Nephron (organoid): Measurements from ENCODE around the gene STPG2.
A peak's percentile ranks its signal among the peaks of the same experiment; 100 is the strongest.
"Not testable (repeated sequence)": the region's sequence is repeated elsewhere in the genome, so short reads cannot be mapped to it uniquely, and the experiment has no call there.

Experiments used
- H3K27ac Mint-ChIP-seq, 3 experiments: 2 replicates each; pipeline ENCODE4 v1.8.0; 2020; ENCODE audit warnings: mixed read lengths in 3 of 3, mild to moderate bottlenecking in 2 of 3, moderate library complexity in 1 of 3
- H3K27me3 Mint-ChIP-seq: 2 replicates; pipeline ENCODE4 v1.8.0; 2021; ENCODE audit warnings: low read depth, mild to moderate bottlenecking, moderate library complexity, mixed read lengths
- H3K36me3 Mint-ChIP-seq: 2 replicates; pipeline ENCODE4 v1.8.0; 2020; ENCODE audit warnings: low read depth, mixed read lengths
- H3K4me1 Mint-ChIP-seq: 2 replicates; pipeline ENCODE4 v1.8.0; 2020; ENCODE audit warnings: mixed read lengths
- H3K4me3 Mint-ChIP-seq, 3 experiments: 2 replicates each; pipeline ENCODE4 v1.8.0; 2020; ENCODE audit warnings: mild to moderate bottlenecking in 3 of 3, mixed read lengths in 3 of 3, moderate library complexity in 2 of 3
- H3K9me3 Mint-ChIP-seq: 2 replicates; pipeline ENCODE4 v1.8.0; 2020; ENCODE audit warnings: mixed read lengths
- CTCF ChIP-seq, 3 experiments: fragments of 200-600 bp; sonication (generic); IDR thresholded peaks; one replicate each; pipeline ENCODE4 v1.5.0; 2021; ENCODE audit warnings: antibody characterized with exemption in 3 of 3; ENCODE audit not compliant: unreplicated experiment in 3 of 3

The STPG2 gene

DNA sequence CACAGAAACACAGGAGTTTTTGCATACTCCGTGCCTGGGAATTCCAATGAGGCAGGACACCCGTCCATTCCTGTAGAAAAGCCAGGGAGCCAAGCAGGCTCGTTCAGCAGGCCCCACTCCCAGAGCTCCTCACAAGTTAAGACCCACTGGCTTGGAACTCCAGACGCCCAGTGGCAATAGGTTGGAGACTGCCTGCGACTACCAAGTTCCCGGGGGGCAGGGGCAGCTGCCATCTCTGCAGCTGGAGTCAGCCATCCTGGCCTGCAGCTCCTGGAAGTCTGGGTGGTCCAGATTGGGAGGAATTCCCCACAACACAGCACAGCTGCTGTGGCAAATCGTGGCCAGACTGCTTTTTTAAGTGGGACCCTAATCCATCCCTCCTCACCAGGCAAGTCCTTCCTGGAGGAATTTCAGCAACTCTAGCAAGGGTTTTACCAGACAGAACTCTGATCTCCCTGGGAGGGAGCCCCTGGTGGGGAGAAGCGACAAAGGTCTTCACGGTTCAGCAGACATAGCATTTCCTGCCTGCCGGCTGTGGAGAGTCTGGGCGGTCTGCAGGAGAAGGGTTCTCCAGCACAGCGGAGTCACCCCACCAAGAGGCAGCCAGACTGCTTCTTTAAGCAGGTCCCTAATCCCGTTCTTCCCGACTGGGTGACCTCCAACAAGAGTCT, 231.9 kb downstream of the STPG2 start:
- no peaks in the 10 kb centered on the region for H3K27me3 Mint-ChIP-seq
- no peaks in the 10 kb centered on the region for H3K4me1 Mint-ChIP-seq
- TF ChIP-seq CTCF (IDR thresholded peaks at IDR 0.05; ENCODE audit: unreplicated experiment in 3 of 3) = no peak
- H3K27ac Mint-ChIP-seq = peak overlapping the region; percentile 34 to 78 (median 50)
- no peaks in the 10 kb centered on the region for H3K36me3 Mint-ChIP-seq
- no peak overlapping the region for H3K4me3 Mint-ChIP-seq
- peaks cover 5% of the 10 kb centered on the region for H3K9me3 Mint-ChIP-seq

- no peaks in the 10 kb centered on the region for H3K27me3 Mint-ChIP-seq
- TF ChIP-seq CTCF (IDR thresholded peaks at IDR 0.05; ENCODE audit: unreplicated experiment in 3 of 3) = no peak
- H3K4me3 Mint-ChIP-seq = no peak overlapping the region
- no peaks in the 10 kb centered on the region for H3K4me1 Mint-ChIP-seq
- H3K36me3 Mint-ChIP-seq = peaks cover 3% of the 10 kb centered on the region
- peaks cover 10% of the 10 kb centered on the region for H3K9me3 Mint-ChIP-seq
- peak overlapping the region in 1 of 3 experiments; percentile 54 for H3K27ac Mint-ChIP-seq
Measured at GRCh38 chr4:97910005-97910404, 233.3 kb downstream of the STPG2 start.

- H3K27me3 Mint-ChIP-seq, H3K4me3 Mint-ChIP-seq, H3K4me1 Mint-ChIP-seq, H3K27ac Mint-ChIP-seq, H3K36me3 Mint-ChIP-seq: not testable (repeated sequence)
- peaks cover 21% of the 10 kb centered on the region for H3K9me3 Mint-ChIP-seq
Measured at GRCh38 chr4:97903436-97904189, 239.7 kb downstream of the STPG2 start.

- TF ChIP-seq CTCF (IDR thresholded peaks at IDR 0.05; ENCODE audit: unreplicated experiment in 3 of 3) = no peak
- Mint-ChIP-seq H3K36me3 (peaks cover 4% of the 10 kb centered on the region), H3K27me3 (no peaks in the 10 kb centered on the region), H3K4me3 (no peak overlapping the region), H3K27ac (no peak overlapping the region), H3K9me3 (peaks cover 17% of the 10 kb centered on the region), H3K4me1 (no peaks in the 10 kb centered on the region)
Measured at GRCh38 chr4:97900229-97900628, 243.0 kb downstream of the STPG2 start.

GRCh38 chr4:97892592-97893266, 250.5 kb downstream of the STPG2 start:
- TF ChIP-seq CTCF (IDR thresholded peaks at IDR 0.05; ENCODE audit: unreplicated experiment in 3 of 3) = no peak
- Mint-ChIP-seq H3K27me3 (no peaks in the 10 kb centered on the region), H3K4me3 (no peak overlapping the region), H3K4me1 (no peaks in the 10 kb centered on the region), H3K9me3 (no peaks in the 10 kb centered on the region), H3K36me3 (no peaks in the 10 kb centered on the region), H3K27ac (peak overlapping the region in 1 of 3 experiments; percentile 77)

GRCh38 chr4:97879942-97880341, 263.3 kb downstream of the STPG2 start:
- Mint-ChIP-seq H3K27me3 (no peaks in the 10 kb centered on the region), H3K27ac (no peak overlapping the region), H3K36me3 (no peaks in the 10 kb centered on the region), H3K4me3 (no peak overlapping the region), H3K9me3 (no peaks in the 10 kb centered on the region), H3K4me1 (no peaks in the 10 kb centered on the region)
- TF ChIP-seq CTCF (IDR thresholded peaks at IDR 0.05; ENCODE audit: unreplicated experiment in 3 of 3) = no peak
